Measurements from ENCODE around the gene GET3. TPM values are rescaled to one million over a fixed set of nuclear protein-coding genes. Genes with fewer than 3 reads are reported as not detected.

Gene GET3
- total and polyA plus RNA-seq, 4 experiments from 2014 or later = 30.8 to 114 (median 47.6) TPM

DNA sequence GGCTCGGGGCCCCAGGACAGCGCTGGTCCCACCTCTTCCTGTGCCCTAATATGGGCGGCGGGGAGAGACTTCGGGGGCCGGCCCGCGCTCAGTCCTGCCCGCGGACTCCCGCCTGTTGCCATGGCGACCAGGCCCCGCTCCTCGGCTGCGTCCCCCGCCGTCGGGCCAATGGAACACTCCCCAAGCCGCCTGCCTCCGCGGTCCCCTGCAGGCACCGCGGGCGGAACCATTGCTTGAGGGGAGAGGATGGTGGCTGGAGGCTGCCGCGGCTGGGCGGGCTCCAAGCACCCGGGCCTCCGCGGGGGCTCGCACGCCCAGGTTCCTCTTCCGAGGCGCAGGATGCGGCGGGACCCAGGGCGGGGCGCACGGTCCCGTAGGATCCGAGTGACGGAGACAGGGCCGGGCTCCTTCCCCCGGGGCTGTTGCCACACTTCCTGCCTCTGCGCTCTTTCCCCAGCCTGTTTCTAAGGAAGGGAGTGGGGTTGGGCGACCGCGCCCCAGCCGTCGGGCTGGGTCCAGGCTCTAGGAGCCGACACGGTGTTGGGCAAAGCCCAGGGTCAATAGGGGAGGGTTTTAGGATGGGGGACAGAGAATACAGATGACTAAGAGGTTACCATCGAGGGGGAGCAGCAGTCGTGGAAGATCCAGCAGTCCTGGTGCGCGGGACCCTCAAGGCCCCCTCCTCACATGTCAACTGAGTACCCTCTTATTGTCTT is 52.8 kb downstream of the GET3 start:
- ChIA-PET POLR2A (ENCODE audit: partially characterized antibody) (interaction anchor here (1.1 to 20.0 kb wide), 8 partner anchors 12 to 158 kb away, joined by 3 to 1162 read pairs (median 40); partner anchors contain the start of genes GET3, HOOK2, PRDX2 and RNASEH2A), CTCF (ENCODE audit: partially characterized antibody) (interaction anchor here (1.6 to 17.4 kb wide), 2 partner anchors 19 to 30 kb away, joined by 3 to 906 read pairs; partner anchors contain the start of gene HOOK2)
- peak overlapping the region; percentile 100 for H3K27ac ChIP-seq (ENCODE audit: low read depth, low read length)
- H3K36me3 Mint-ChIP-seq = peaks cover 4 to 21% of the 10 kb centered on the region in 2 donors
- no peaks in the 10 kb centered on the region for H3K9me3 ChIP-seq (ENCODE audit: control insufficient read depth in 1 of 2, low read length in 2 of 2)
- H3K9me3 Mint-ChIP-seq = peaks cover 0 to 24% (median 0%) of the 10 kb centered on the region in 8 donors
- no peaks in the 10 kb centered on the region for H3K27me3 Mint-ChIP-seq
- DNase-seq = peak; percentile 90 to 93 (median 92)
- no peaks in the 10 kb centered on the region for H3K36me3 ChIP-seq (ENCODE audit: insufficient read depth, low read length)
- H3K4me3 ChIP-seq (ENCODE audit: low read length in 2 of 2) = peak overlapping the region; percentile 85 to 100
- peaks cover 20 to 47% (median 28%) of the 10 kb centered on the region in 4 donors for H3K4me1 Mint-ChIP-seq
- peaks cover 55% of the 10 kb centered on the region for H3K4me1 ChIP-seq (ENCODE audit: insufficient read depth, low read length)
- intact Hi-C loops (cut with micrococcal nuclease) = loop anchor here (1.0 to 5.0 kb wide), 4 partner anchors 8 to 1057 kb away; partner anchors contain the start of genes IER2, RAD23A and STX10
- H3K27me3 ChIP-seq (ENCODE audit: insufficient read depth, low read length) = no peaks in the 10 kb centered on the region
- H3K27ac Mint-ChIP-seq = peak overlapping the region in 6 of 7 donors; percentile 99 to 100 (median 100)
- H3K4me3 Mint-ChIP-seq = peak overlapping the region; percentile 92 to 98 (median 95)

DNA sequence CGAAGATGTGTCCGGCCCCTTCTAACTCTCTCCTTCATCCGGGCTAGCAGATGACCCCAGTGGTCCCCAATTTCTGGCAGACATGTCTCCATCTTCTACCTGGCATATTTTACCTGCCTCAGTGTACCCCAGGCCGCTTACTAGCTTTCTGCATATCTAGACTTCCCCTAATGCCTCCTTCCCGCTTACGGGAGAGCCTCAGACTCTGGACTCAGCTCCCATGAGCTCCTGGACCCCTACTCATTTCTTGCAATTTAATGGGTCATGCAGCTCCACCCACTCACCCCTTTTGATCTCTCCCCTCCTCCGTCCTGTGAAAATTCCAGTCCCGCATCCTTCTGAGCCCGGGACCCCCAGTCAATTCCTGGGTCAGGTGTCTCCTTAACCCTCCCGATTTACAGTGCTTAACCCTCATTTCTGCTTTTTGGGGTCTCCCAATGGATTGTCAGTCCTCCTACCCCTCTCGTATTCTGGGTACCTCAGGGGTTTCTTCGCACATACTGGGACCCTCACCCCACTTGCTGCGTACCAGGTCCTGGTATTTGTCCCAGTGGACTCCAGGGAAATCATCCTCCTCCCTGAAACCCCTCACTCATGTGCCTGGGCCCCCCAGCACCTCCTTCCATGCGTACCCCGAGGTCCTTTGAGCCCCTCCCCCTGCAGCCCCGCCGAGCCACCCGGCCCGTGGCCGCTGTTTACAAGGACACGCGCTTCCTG is 53.5 kb downstream of the GET3 start:
- peaks cover 4 to 21% of the 10 kb centered on the region in 2 donors for H3K36me3 Mint-ChIP-seq
- POLR2A ChIA-PET (ENCODE audit: partially characterized antibody) = interaction anchor here (0.8 to 20.0 kb wide), 20 partner anchors 12 to 501 kb away, joined by 3 to 1162 read pairs (median 9); partner anchors contain the start of genes DHPS, FBXW9, GCDH and GET3

DNA sequence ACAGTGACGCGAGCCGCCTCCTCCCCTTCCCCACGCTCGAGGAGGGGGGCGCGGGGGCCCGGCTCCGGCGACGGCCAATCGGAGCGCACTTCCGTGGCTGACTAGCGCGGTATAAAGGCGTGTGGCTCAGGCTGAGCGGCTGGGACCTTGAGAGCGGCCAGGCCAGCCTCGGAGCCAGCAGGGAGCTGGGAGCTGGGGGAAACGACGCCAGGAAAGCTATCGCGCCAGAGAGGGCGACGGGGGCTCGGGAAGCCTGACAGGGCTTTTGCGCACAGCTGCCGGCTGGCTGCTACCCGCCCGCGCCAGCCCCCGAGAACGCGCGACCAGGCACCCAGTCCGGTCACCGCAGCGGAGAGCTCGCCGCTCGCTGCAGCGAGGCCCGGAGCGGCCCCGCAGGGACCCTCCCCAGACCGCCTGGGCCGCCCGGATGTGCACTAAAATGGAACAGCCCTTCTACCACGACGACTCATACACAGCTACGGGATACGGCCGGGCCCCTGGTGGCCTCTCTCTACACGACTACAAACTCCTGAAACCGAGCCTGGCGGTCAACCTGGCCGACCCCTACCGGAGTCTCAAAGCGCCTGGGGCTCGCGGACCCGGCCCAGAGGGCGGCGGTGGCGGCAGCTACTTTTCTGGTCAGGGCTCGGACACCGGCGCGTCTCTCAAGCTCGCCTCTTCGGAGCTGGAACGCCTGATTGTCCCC is 54.2 kb downstream of the GET3 start, which contains the start of gene JUNB:
TSS of gene JUNB (plus strand) at position 142 of the 706 bp plus-strand sequence. CDS start at position 428, 286 bp downstream.
- H3K4me3 ChIP-seq (ENCODE audit: low read length in 2 of 2) = peak within 1 kb of the TSS; percentile 88 to 100
- H3K9me3 ChIP-seq (ENCODE audit: control insufficient read depth in 1 of 2, low read length in 2 of 2) = no peaks in the 10 kb centered on the region
- no peaks in the 10 kb centered on the region for H3K27me3 ChIP-seq (ENCODE audit: insufficient read depth, low read length)
- H3K36me3 Mint-ChIP-seq = peaks cover 5 to 25% of the 10 kb centered on the region in 2 donors
- H3K27ac ChIP-seq (ENCODE audit: low read depth, low read length) = peak within 1 kb of the TSS; percentile 100
- peaks cover 0 to 24% (median 0%) of the 10 kb centered on the region in 8 donors for H3K9me3 Mint-ChIP-seq
- no peaks in the 10 kb centered on the region for H3K36me3 ChIP-seq (ENCODE audit: insufficient read depth, low read length)
- ChIA-PET CTCF (ENCODE audit: partially characterized antibody) (interaction anchor here (2.3 to 17.4 kb wide), 2 partner anchors 21 to 68 kb away, joined by 5 to 906 read pairs; partner anchors contain the start of genes HOOK2 and TNPO2), POLR2A (ENCODE audit: partially characterized antibody) (interaction anchor here (0.7 to 20.0 kb wide), 32 partner anchors 11 to 502 kb away, joined by 3 to 1162 read pairs (median 5); partner anchors contain the start of genes CALR, DHPS, FARSA and FBXW9)
- no peaks in the 10 kb centered on the region for H3K27me3 Mint-ChIP-seq
- H3K4me1 ChIP-seq (ENCODE audit: insufficient read depth, low read length) = peaks cover 53% of the 10 kb centered on the region
- peak within 1 kb of the TSS; percentile 92 to 98 (median 95) for H3K4me3 Mint-ChIP-seq
- peaks cover 29 to 58% (median 38%) of the 10 kb centered on the region in 4 donors for H3K4me1 Mint-ChIP-seq
- peak; percentile 96 to 99 (median 98) for DNase-seq
- intact Hi-C loops (cut with micrococcal nuclease) = loop anchor here (5.0 kb wide), 3 partner anchors 156 to 1056 kb away; partner anchors contain the start of genes IER2, RAD23A and STX10
- H3K27ac Mint-ChIP-seq = peak within 1 kb of the TSS in 6 of 7 donors; percentile 99 to 100 (median 100)

More for the DNA sequence above, 53.5 kb downstream of the GET3 start:
- H3K9me3 Mint-ChIP-seq = peaks cover 0 to 24% (median 0%) of the 10 kb centered on the region in 8 donors
- DNase-seq = peak in 2 of 5 donors; percentile 28 to 37
- Histone ChIP-seq H3K4me3 (ENCODE audit: low read length in 2 of 2) (peak overlapping the region; percentile 85 to 100), H3K4me1 (ENCODE audit: insufficient read depth, low read length) (peaks cover 53% of the 10 kb centered on the region), H3K9me3 (ENCODE audit: control insufficient read depth in 1 of 2, low read length in 2 of 2) (no peaks in the 10 kb centered on the region), H3K27me3 (ENCODE audit: insufficient read depth, low read length) (no peaks in the 10 kb centered on the region), H3K27ac (ENCODE audit: low read depth, low read length) (peak overlapping the region; percentile 100), H3K36me3 (ENCODE audit: insufficient read depth, low read length) (no peaks in the 10 kb centered on the region)
- peaks cover 22 to 51% (median 31%) of the 10 kb centered on the region in 4 donors for H3K4me1 Mint-ChIP-seq
- intact Hi-C loops (cut with micrococcal nuclease) = loop anchor here (1.0 to 5.0 kb wide), 4 partner anchors 8 to 1057 kb away; partner anchors contain the start of genes IER2, RAD23A and STX10
- H3K27ac Mint-ChIP-seq = peak overlapping the region in 6 of 7 donors; percentile 99 to 100 (median 100)
- CTCF ChIA-PET (ENCODE audit: partially characterized antibody) = interaction anchor here (2.3 to 17.4 kb wide), 2 partner anchors 20 to 68 kb away, joined by 5 to 906 read pairs; partner anchors contain the start of genes HOOK2 and TNPO2
- peak overlapping the region; percentile 92 to 98 (median 95) for H3K4me3 Mint-ChIP-seq
- H3K27me3 Mint-ChIP-seq = no peaks in the 10 kb centered on the region

DNA sequence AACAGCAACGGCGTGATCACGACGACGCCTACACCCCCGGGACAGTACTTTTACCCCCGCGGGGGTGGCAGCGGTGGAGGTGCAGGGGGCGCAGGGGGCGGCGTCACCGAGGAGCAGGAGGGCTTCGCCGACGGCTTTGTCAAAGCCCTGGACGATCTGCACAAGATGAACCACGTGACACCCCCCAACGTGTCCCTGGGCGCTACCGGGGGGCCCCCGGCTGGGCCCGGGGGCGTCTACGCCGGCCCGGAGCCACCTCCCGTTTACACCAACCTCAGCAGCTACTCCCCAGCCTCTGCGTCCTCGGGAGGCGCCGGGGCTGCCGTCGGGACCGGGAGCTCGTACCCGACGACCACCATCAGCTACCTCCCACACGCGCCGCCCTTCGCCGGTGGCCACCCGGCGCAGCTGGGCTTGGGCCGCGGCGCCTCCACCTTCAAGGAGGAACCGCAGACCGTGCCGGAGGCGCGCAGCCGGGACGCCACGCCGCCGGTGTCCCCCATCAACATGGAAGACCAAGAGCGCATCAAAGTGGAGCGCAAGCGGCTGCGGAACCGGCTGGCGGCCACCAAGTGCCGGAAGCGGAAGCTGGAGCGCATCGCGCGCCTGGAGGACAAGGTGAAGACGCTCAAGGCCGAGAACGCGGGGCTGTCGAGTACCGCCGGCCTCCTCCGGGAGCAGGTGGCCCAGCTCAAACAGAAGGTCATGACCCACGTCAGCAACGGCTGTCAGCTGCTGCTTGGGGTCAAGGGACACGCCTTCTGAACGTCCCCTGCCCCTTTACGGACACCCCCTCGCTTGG is 55.0 kb downstream of the GET3 start:
- H3K36me3 ChIP-seq (ENCODE audit: insufficient read depth, low read length) = peaks cover 4% of the 10 kb centered on the region
- H3K9me3 ChIP-seq (ENCODE audit: control insufficient read depth in 1 of 2, low read length in 2 of 2) = no peaks in the 10 kb centered on the region
- Mint-ChIP-seq H3K27ac (peak overlapping the region in 6 of 7 donors; percentile 99 to 100 (median 100)), H3K9me3 (peaks cover 0 to 24% (median 0%) of the 10 kb centered on the region in 8 donors), H3K27me3 (no peaks in the 10 kb centered on the region), H3K4me3 (peak overlapping the region; percentile 92 to 98 (median 95)), H3K4me1 (peaks cover 31 to 62% (median 40%) of the 10 kb centered on the region in 4 donors), H3K36me3 (peaks cover 7 to 28% of the 10 kb centered on the region in 2 donors)
- CTCF ChIA-PET (ENCODE audit: partially characterized antibody) = interaction anchor here (0.8 to 17.4 kb wide), 5 partner anchors 10 to 141 kb away, joined by 3 to 906 read pairs (median 5); partner anchors contain the start of genes FARSA, HOOK2, THSD8 and TNPO2
- H3K27ac ChIP-seq (ENCODE audit: low read depth, low read length) = peak overlapping the region; percentile 100
- intact Hi-C loops (cut with micrococcal nuclease) = loop anchor here (5.0 kb wide), 3 partner anchors 155 to 1055 kb away; partner anchors contain the start of genes IER2, RAD23A and STX10
- peaks cover 50% of the 10 kb centered on the region for H3K4me1 ChIP-seq (ENCODE audit: insufficient read depth, low read length)
- H3K27me3 ChIP-seq (ENCODE audit: insufficient read depth, low read length) = no peaks in the 10 kb centered on the region
- POLR2A ChIA-PET (ENCODE audit: partially characterized antibody) = interaction anchor here (0.7 to 20.0 kb wide), 37 partner anchors 10 to 503 kb away, joined by 3 to 1162 read pairs (median 5); partner anchors contain the start of genes CALR, DHPS, FARSA and FBXW9
- peak overlapping the region; percentile 88 to 100 for H3K4me3 ChIP-seq (ENCODE audit: low read length in 2 of 2)
- DNase-seq = peak; percentile 67 to 78 (median 75)

DNA sequence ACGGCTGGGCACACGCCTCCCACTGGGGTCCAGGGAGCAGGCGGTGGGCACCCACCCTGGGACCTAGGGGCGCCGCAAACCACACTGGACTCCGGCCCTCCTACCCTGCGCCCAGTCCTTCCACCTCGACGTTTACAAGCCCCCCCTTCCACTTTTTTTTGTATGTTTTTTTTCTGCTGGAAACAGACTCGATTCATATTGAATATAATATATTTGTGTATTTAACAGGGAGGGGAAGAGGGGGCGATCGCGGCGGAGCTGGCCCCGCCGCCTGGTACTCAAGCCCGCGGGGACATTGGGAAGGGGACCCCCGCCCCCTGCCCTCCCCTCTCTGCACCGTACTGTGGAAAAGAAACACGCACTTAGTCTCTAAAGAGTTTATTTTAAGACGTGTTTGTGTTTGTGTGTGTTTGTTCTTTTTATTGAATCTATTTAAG is 55.6 kb downstream of the GET3 start:
- Mint-ChIP-seq H3K4me1 (peaks cover 31 to 61% (median 40%) of the 10 kb centered on the region in 4 donors), H3K9me3 (peaks cover 0 to 24% (median 0%) of the 10 kb centered on the region in 8 donors), H3K36me3 (peaks cover 7 to 28% of the 10 kb centered on the region in 2 donors), H3K4me3 (peak overlapping the region; percentile 92 to 98 (median 95)), H3K27me3 (no peaks in the 10 kb centered on the region), H3K27ac (peak overlapping the region in 6 of 7 donors; percentile 99 to 100 (median 100))
- Histone ChIP-seq H3K4me3 (ENCODE audit: low read length in 2 of 2) (peak overlapping the region; percentile 88 to 100), H3K4me1 (ENCODE audit: insufficient read depth, low read length) (peaks cover 50% of the 10 kb centered on the region), H3K27me3 (ENCODE audit: insufficient read depth, low read length) (no peaks in the 10 kb centered on the region), H3K36me3 (ENCODE audit: insufficient read depth, low read length) (peaks cover 4% of the 10 kb centered on the region), H3K9me3 (ENCODE audit: control insufficient read depth in 1 of 2, low read length in 2 of 2) (no peaks in the 10 kb centered on the region), H3K27ac (ENCODE audit: low read depth, low read length) (peak overlapping the region; percentile 100)
- ChIA-PET CTCF (ENCODE audit: partially characterized antibody) (interaction anchor here (0.8 to 17.4 kb wide), 7 partner anchors 9 to 141 kb away, joined by 3 to 906 read pairs (median 5); partner anchors contain the start of genes DHPS, FARSA, HOOK2 and THSD8), POLR2A (ENCODE audit: partially characterized antibody) (interaction anchor here (0.6 to 20.0 kb wide), 27 partner anchors 10 to 1725 kb away, joined by 3 to 1162 read pairs (median 4); partner anchors contain the start of genes CALR, DHPS, DNAJB1 and FBXW9)
- DNase-seq = peak in 1 of 5 donors; percentile 57
- intact Hi-C loops (cut with micrococcal nuclease) = loop anchor here (5.0 kb wide), 3 partner anchors 154 to 1054 kb away; partner anchors contain the start of genes IER2, RAD23A and STX10

All from CD4-positive, alpha-beta memory T cell (primary cell).